ENCODE results near the gene PARD3B.

Gene PARD3B

GRCh38 chr2:205661281-205661680 lies 1116.0 kb downstream of the PARD3B start:
- Histone ChIP-seq H3K4me1 (ENCODE audit: insufficient read depth, poor library complexity, severe bottlenecking) (peaks cover 13% of the 10 kb centered on the region), H3K9me3 (ENCODE audit: severe bottlenecking) (no peaks in the 10 kb centered on the region), H3K27ac (ENCODE audit: poor library complexity, severe bottlenecking) (peak overlapping the region; percentile 54), H3K27me3 (ENCODE audit: insufficient read depth, poor library complexity, severe bottlenecking) (no peaks in the 10 kb centered on the region), H3K4me3 (ENCODE audit: severe bottlenecking) (no peak overlapping the region), H3K36me3 (ENCODE audit: low read depth) (no peaks in the 10 kb centered on the region)
- no peak for TF ChIP-seq CTCF (IDR thresholded peaks at IDR 0.05; ENCODE audit: poor library complexity, severe bottlenecking)
- no peak for DNase-seq (ENCODE audit: low spot score)
- no peak for ATAC-seq (ENCODE audit: low read depth)

GRCh38 chr2:205662206-205662965 lies 1117.1 kb downstream of the PARD3B start:
- no peak for DNase-seq (ENCODE audit: low spot score)
- H3K27me3 ChIP-seq (ENCODE audit: insufficient read depth, poor library complexity, severe bottlenecking): no peaks in the 10 kb centered on the region
- peaks cover 13% of the 10 kb centered on the region for H3K4me1 ChIP-seq (ENCODE audit: insufficient read depth, poor library complexity, severe bottlenecking)
- ATAC-seq (ENCODE audit: low read depth): no peak
- H3K9me3 ChIP-seq (ENCODE audit: severe bottlenecking): no peaks in the 10 kb centered on the region
- no peak overlapping the region for H3K4me3 ChIP-seq (ENCODE audit: severe bottlenecking)
- no peak for TF ChIP-seq CTCF (IDR thresholded peaks at IDR 0.05; ENCODE audit: poor library complexity, severe bottlenecking)
- no peak overlapping the region for H3K27ac ChIP-seq (ENCODE audit: poor library complexity, severe bottlenecking)
- no peaks in the 10 kb centered on the region for H3K36me3 ChIP-seq (ENCODE audit: low read depth)

DNA sequence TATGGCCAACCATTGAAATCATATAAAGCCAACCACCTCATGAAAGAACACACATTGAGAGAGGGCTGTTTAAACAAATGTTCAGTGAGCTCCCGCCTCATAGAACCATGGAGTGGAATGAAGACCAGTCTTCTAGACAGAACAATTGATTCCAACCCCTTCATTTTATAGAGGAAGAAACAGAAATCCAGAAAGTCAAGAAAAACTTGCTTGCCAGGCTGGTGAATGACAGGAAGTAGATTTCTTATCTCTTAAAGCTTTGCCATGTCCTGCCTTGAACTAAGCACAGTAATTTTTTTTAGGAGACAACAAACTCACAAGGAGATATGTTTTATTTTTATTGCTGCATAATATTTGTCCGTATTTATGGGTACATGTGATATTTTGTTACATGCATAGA lies 1120.5 kb downstream of the PARD3B start:
- no peak for TF ChIP-seq CTCF (IDR thresholded peaks at IDR 0.05; ENCODE audit: poor library complexity, severe bottlenecking)
- Histone ChIP-seq H3K4me3 (ENCODE audit: severe bottlenecking) (no peak overlapping the region), H3K36me3 (ENCODE audit: low read depth) (no peaks in the 10 kb centered on the region), H3K9me3 (ENCODE audit: severe bottlenecking) (no peaks in the 10 kb centered on the region), H3K27ac (ENCODE audit: poor library complexity, severe bottlenecking) (no peak overlapping the region), H3K27me3 (ENCODE audit: insufficient read depth, poor library complexity, severe bottlenecking) (no peaks in the 10 kb centered on the region), H3K4me1 (ENCODE audit: insufficient read depth, poor library complexity, severe bottlenecking) (peaks cover 14% of the 10 kb centered on the region)
- ATAC-seq (ENCODE audit: low read depth) (no peak), DNase-seq (ENCODE audit: low spot score) (no peak)
